Uterus (tissue), 4 donors: ENCODE measurements around the gene DMD. TPM values are rescaled to one million over a fixed set of nuclear protein-coding genes. Genes with fewer than 3 reads are reported as not detected.

Experiments used
- DNase-seq, 2 donors: peaks; one replicate each; pipeline ENCODE4 v3.0.0-alpha.2; 2019 to 2020
- H3K27ac ChIP-seq, 2 donors: fragments of 200-600 bp; sonication (generic); 1 replicate in 1 of 2; 2 replicates in 1 of 2; pipeline ENCODE4 v1.5.1; 2016 to 2018
- H3K27me3 ChIP-seq, 2 donors: fragments of 200-600 bp; sonication (generic); one replicate each; pipeline ENCODE4 v1.5.1; 2018 to 2019; ENCODE audit warnings: control low read depth in 1 of 2
- H3K36me3 ChIP-seq, 2 donors: fragments of 200-600 bp; sonication (generic); one replicate each; pipeline ENCODE4 v1.5.1; 2019; ENCODE audit warnings: control low read depth in 1 of 2
- H3K4me1 ChIP-seq, 2 donors: fragments of 200-600 bp; sonication (generic); one replicate each; pipeline ENCODE4 v1.5.1; 2018 to 2019; ENCODE audit warnings: control low read depth in 1 of 2
- H3K4me3 ChIP-seq, 2 donors: fragments of 200-600 bp; sonication (generic); 1 replicate in 1 of 2; 2 replicates in 1 of 2; pipeline ENCODE4 v1.5.1; 2018 to 2019; ENCODE audit warnings: mild to moderate bottlenecking in 1 of 2
- H3K9me3 ChIP-seq, 2 donors: fragments of 200-600 bp; sonication (generic); one replicate each; pipeline ENCODE4 v1.5.1; 2019; ENCODE audit warnings: control low read depth in 1 of 2
- POLR2A ChIP-seq, 2 donors: fragments of 450-650 bp; IDR thresholded peaks; one replicate each; pipeline ENCODE4 v1.6.1; 2016; ENCODE audit warnings: antibody characterized with exemption in 2 of 2, mild to moderate bottlenecking in 1 of 2, moderate library complexity in 1 of 2
- intact Hi-C: fragments of 100-400 bp; cut with DNase I; formaldehyde crosslinking; loops from one replicate; pipeline ENCODE4 v1.15.1; 2023; ENCODE audit warnings: low total_unique reads
- total RNA-seq, 4 donors: library from RNA; depleted of rRNA in 3 of 4; stranded (reverse); fragments of >200 nt in 3 of 4; gene quantifications; one replicate each; pipeline versions ENCODE4 v1.1.0 to v1.2.4, GENCODE V29; 2014 to 2023
- TF ChIP-seq, protein P1 (sequence below), 4 experiments: fragments of 200-600 bp in 2 of 4; fragments of 450-650 bp in 2 of 4; sonication (generic) in 2 of 4; IDR thresholded peaks; one replicate each; pipeline ENCODE4 v1.5.1; 2016 to 2019; ENCODE audit warnings: antibody characterized with exemption in 4 of 4, mild to moderate bottlenecking in 2 of 4, moderate library complexity in 1 of 4
- donor health status: DM: yes; HTN: yes; CAD: no.

The DMD gene
- total RNA-seq, 4 donors from 2014 or later, result 73.8 to 147 (median 97.8) TPM

- Histone ChIP-seq H3K36me3 (no peaks in the 10 kb centered on the region), H3K27me3 (no peaks in the 10 kb centered on the region), H3K4me3 (no peak overlapping the region), H3K27ac (no peak overlapping the region), H3K4me1 (no peaks in the 10 kb centered on the region), H3K9me3 (no peaks in the 10 kb centered on the region)
- intact Hi-C loops, result no loop called here
- TF ChIP-seq, protein P1, sequence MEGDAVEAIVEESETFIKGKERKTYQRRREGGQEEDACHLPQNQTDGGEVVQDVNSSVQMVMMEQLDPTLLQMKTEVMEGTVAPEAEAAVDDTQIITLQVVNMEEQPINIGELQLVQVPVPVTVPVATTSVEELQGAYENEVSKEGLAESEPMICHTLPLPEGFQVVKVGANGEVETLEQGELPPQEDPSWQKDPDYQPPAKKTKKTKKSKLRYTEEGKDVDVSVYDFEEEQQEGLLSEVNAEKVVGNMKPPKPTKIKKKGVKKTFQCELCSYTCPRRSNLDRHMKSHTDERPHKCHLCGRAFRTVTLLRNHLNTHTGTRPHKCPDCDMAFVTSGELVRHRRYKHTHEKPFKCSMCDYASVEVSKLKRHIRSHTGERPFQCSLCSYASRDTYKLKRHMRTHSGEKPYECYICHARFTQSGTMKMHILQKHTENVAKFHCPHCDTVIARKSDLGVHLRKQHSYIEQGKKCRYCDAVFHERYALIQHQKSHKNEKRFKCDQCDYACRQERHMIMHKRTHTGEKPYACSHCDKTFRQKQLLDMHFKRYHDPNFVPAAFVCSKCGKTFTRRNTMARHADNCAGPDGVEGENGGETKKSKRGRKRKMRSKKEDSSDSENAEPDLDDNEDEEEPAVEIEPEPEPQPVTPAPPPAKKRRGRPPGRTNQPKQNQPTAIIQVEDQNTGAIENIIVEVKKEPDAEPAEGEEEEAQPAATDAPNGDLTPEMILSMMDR (IDR thresholded peaks at IDR 0.05), result no peak
- no peak for DNase-seq
Measured at GRCh38 chrX:31331015-31331414, 1880.3 kb downstream of the DMD start.

- H3K9me3 ChIP-seq, result no peaks in the 10 kb centered on the region
- no peak overlapping the region for H3K4me3 ChIP-seq
- TF ChIP-seq, protein P1 (IDR thresholded peaks at IDR 0.05), result no peak
- no peak for TF ChIP-seq POLR2A (IDR thresholded peaks at IDR 0.05)
- H3K4me1 ChIP-seq, result no peaks in the 10 kb centered on the region
- H3K27me3 ChIP-seq, result no peaks in the 10 kb centered on the region
- H3K36me3 ChIP-seq, result no peaks in the 10 kb centered on the region
- intact Hi-C loops, result no loop called here
- H3K27ac ChIP-seq, result no peak overlapping the region
- no peak for DNase-seq
Measured at GRCh38 chrX:31329298-31329697, 1882.1 kb downstream of the DMD start.

GRCh38 chrX:31323658-31324057, 1887.7 kb downstream of the DMD start:
- H3K4me3 ChIP-seq, result no peak overlapping the region
- no peak for DNase-seq
- no peaks in the 10 kb centered on the region for H3K4me1 ChIP-seq
- TF ChIP-seq, protein P1 (IDR thresholded peaks at IDR 0.05), result no peak
- no peak for TF ChIP-seq POLR2A (IDR thresholded peaks at IDR 0.05)
- no peaks in the 10 kb centered on the region for H3K9me3 ChIP-seq
- H3K36me3 ChIP-seq, result no peaks in the 10 kb centered on the region
- no peak overlapping the region for H3K27ac ChIP-seq
- no peaks in the 10 kb centered on the region for H3K27me3 ChIP-seq
- intact Hi-C loops, result no loop called here

DNA sequence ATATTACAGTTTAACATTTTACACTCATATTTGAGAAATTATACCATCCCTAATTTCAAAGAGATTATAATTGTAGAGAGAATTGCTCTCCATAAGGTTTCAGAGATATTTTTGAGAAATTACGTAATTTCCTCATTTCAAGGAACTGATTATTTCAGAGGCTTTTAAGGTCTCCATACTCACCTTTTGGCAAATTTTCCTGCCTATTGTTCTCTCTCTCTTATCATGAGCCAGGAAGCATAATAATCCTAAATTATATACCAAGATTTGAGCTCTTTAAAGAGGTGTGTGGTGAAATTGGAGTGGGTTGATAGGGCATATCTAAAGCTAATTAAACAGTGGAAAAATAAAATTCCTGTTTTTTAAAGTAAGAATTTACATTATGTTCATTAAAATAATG, 1890.6 kb downstream of the DMD start:
- Histone ChIP-seq H3K27me3 (no peaks in the 10 kb centered on the region), H3K27ac (no peak overlapping the region), H3K4me1 (no peaks in the 10 kb centered on the region), H3K9me3 (no peaks in the 10 kb centered on the region), H3K4me3 (no peak overlapping the region), H3K36me3 (no peaks in the 10 kb centered on the region)
- no peak for TF ChIP-seq POLR2A (IDR thresholded peaks at IDR 0.05)
- TF ChIP-seq, protein P1 (IDR thresholded peaks at IDR 0.05), result no peak
- intact Hi-C loops, result no loop called here
- no peak for DNase-seq

- Histone ChIP-seq H3K27me3 (no peaks in the 10 kb centered on the region), H3K27ac (no peak overlapping the region), H3K9me3 (no peaks in the 10 kb centered on the region), H3K4me3 (no peak overlapping the region), H3K36me3 (no peaks in the 10 kb centered on the region), H3K4me1 (no peaks in the 10 kb centered on the region)
- intact Hi-C loops, result no loop called here
- no peak for TF ChIP-seq POLR2A (IDR thresholded peaks at IDR 0.05)
- TF ChIP-seq, protein P1 (IDR thresholded peaks at IDR 0.05), result no peak
- DNase-seq, result no peak
Measured at GRCh38 chrX:31319586-31319985, 1891.8 kb downstream of the DMD start.
